CD4-positive, alpha-beta T cell treated with Interleukin-10 for 1 hour (primary cell): ENCODE measurements around the gene ZNF473.

Experiments
- DNase-seq: peaks from one replicate; pipeline ENCODE4 v3.0.0-alpha.2; 2020

ZNF473 gene

DNA sequence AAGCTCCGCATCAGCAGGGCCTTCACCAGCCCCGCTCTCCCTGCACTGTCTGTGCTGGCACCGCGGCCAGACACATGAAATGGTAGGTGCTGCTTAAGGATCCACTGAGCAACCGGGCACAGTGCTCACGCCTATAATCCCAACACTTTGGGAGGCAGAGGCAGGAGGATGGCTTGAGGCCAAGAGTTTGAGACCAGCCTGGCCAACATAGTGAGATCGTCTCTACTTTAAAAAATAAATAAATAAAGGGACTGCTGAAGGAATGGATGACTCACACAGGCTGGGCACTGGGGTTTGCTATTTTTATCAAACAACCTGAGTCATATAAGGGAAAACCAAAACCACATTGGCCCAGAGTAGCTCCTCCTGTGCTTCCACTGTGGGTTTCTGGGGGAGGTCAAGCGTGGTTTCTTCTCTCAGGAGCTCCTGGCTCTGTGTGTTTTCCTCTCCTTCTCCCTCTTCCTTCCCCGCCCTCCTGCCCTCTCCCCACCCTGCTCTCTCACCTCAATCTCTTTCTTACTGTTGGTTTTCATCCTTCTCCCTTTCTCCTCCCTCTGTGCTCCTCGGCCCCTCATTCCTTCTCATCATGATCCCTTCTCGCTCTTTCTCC lies 21.9 kb upstream of the ZNF473 start:
- DNase-seq: peak; percentile 19

GRCh38 chr19:50005428-50005827 lies 20.4 kb upstream of the ZNF473 start:
- no peak for DNase-seq

DNA sequence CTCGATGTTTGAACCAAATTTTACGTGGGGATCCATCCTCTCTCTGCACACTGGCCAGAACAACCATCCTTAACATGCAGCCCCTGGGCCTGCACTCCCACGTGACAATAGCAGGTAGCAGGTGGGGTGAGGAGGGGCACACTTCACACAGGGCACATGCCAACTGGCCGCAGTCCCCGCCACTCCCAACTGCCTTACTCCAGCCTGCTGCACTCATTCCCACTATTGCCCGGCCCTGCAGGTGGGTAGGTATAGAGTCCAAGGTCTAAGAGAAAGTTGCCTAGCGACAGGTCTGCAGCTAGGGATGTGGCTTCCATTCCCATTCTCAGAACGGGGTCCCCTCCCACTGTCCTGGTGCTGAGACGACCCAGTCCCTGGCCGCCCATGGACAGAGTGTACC lies 18.6 kb upstream of the ZNF473 start:
- DNase-seq: no peak

DNA sequence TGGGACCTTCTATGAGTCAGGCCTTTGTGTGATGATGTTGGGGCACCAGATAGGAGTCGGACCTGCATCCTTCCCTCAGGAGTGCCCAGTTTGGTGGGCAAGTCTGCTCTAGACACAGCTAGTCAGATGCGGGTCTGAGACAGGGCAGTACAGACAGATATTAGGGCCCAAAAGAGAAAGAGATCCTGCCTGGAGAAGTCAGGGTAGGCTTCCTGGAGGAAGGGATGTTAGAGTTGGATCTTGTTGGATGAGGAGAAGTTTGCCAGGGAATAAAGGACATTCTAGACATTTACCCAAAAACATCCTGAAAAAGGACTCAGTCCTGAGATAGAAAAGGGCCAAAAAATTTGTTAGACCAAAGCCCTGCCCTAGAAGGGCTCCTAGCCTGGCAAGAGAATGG lies 17.9 kb upstream of the ZNF473 start:
- no peak for DNase-seq

DNA sequence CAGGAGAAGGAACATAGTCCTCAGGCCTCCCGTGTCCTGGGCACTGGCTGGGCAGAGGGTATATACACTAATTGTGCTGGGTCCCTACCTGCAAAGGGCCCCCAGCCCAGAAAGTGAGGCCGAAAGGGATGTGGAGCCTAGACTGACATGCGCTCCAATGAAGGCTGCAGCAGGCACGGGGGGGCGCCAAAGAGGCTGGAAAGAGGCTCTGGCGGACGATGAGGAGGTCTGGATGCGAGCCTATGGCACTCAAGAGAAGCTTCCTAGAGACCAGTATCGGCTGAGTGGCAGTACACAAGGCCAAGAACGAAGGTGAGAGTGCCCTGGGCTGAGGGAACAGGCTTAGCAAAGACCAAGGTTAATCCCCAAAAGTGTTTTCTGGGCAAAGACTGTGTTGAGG lies 17.3 kb upstream of the ZNF473 start:
- DNase-seq: no peak

DNA sequence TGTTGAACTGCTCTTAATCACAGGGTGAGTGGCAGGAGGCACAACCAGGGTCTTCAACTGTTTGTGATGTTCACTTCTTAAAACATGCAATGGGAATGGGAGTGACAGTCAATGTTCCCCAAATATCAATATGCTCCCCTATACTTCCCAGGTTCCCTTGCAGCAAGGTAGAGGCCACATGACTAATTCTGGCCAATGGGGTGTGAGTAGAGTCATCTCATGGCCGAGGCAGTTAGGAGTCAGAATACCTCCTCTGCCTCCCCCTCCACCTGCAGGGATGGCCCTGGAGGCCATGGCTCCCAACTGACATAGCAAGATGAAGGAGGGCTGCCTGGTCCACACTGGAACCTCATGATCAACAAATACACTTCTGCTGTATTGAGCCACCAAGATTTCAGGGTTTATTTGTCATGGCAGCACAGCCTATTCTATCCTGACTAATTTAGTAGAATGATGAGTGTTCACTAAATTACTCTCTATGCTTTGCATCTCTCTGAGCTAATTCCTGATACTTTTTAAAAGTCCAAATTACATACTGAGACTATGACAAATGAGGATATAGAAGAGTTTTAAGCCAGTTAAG lies 9.5 kb upstream of the ZNF473 start:
- DNase-seq: no peak

DNA sequence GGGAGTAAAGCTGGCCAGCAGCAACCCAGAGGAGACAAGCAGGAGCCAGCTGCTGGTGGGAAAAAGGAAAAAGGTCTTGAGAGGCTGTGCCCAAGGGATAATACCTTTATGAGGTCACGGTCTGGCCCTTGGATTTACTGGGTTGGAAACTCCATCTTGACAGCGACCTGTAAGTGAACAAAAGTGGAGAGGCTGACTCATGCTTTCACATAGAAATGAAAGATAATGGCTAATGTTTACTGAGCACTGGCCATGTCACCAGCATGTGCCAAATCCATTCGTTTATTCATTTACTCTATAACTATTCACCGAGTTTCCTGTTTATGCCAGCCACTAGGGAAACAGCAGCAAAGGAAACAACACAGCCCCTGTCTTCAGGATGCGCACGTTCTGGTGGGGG lies 5.3 kb upstream of the ZNF473 start:
- DNase-seq: no peak

- no peak for DNase-seq
Measured at GRCh38 chr19:50022823-50023222, 3.0 kb upstream of the ZNF473 start.

DNA sequence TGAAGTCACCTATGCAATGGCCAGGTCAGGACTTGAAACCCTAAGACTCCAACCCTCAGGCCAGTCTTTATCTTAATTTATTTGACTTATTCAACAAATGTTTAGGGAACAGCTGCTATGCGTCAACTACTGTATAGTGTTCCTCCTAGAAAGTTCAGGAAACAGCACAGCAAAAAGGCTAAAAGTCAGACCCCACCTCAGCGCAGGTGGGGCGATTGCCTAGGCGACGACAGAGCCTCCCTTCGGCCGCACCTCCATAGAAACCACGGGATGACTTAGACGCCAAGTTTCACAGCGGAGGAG lies 1.1 kb upstream of the ZNF473 start:
- no peak for DNase-seq

DNA sequence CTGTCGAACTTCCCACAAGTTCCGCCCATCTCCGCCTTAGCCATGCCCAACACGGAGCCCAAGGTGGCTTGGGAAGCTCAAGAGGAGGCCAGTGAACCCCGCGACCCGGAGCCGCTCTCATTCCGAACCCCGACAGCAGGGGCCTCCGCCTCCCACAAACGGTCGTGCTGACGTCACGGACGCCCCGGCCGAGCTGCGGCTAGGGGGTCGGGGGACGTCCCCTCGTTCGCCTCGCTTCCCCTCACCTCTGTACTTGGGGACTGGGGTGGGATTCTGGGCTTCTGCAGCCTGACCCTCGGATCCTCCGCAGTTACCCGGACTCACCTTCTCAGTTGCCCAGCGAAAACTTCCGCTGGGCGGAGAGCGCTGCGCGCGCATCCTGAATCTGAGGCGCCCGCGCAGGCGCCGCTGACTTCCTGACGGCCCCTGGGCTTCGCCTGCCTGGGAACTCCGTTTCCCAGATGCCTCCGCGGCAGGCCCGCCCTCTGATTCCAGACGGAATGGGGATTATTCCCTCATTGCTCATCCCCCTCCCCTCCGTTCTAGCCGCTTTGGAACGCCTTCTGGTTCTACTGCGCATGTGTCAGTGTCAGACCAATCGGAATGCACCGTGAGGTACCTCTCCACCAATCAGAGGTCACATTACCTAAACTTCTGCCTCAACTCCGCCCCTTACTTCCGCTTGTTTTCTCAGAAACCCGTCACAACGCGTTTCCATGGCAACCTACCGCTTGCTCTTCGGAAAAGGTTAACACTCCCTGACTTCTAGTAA lies 597 bp upstream of the ZNF473 start, which contains the start of gene VRK3:
Gene VRK3, minus strand, starts transcription at position 351 of the 772 bp plus-strand sequence. CDS start 9,210 bp downstream, outside the sequence.
- DNase-seq: peak; percentile 100

GRCh38 chr19:50026550-50026906 lies 723 bp downstream of the ZNF473 start:
- no peak for DNase-seq

DNA sequence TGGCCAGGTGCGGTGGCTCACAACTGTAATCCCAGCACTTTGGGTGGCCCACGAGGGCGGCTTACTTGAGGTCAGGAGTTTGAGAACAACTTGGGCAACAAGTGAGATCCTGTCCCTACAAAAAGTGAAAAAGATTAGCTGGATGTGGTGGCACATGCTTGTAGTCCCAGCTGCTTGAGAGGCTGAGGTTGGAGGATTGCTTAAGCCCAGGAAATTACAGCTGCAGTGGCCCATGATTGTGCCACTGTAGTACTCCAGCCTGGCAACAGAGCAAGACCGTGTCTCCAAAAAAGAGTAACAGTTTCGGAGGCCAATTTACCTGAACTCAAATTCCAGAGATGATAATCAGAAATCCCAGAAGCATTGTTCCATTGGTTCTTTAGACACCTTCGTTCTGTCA lies 4.4 kb downstream of the ZNF473 start:
- no peak for DNase-seq

DNA sequence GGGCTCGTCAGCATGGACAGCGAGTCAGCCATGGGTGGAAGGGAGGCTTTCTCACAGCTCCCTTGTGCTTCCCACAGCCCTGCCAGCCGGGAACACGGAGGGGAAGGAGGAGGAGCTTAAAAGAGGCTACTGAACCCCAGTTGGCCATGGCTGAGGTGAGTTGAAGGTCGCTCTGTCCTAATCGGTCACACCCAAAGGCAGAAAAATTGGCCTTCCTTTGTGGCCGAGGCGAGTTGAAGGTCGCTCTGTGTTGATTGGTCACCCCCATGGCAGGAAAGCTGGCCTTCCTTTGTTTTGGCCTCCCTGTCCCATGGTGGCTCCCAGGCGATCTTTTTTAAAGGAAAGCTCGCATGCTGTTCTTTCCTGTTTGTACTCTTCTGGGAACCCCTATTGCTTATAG lies 5.1 kb downstream of the ZNF473 start:
- no peak for DNase-seq

DNA sequence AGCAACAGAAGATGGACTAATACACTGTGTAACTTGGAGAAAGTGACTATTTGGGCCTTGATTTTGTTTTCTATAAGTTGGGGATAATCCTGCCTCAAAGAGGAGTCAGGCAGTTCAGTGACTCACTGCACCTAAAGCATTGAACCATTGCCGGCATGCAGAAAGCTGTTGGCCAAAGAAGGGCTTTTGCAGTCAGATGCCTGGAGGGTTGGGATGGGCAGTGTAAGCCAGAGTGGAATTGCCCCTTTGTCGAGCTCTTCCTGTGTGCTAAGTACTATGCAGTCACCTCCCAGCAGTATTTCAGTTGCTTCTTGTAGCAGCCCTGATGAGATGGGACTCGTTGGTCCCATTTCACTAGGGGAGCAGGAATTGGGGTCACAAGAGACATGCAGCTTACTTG lies 11.1 kb downstream of the ZNF473 start:
- DNase-seq: no peak

GRCh38 chr19:50039968-50040367 lies 14.2 kb downstream of the ZNF473 start:
- no peak for DNase-seq

DNA sequence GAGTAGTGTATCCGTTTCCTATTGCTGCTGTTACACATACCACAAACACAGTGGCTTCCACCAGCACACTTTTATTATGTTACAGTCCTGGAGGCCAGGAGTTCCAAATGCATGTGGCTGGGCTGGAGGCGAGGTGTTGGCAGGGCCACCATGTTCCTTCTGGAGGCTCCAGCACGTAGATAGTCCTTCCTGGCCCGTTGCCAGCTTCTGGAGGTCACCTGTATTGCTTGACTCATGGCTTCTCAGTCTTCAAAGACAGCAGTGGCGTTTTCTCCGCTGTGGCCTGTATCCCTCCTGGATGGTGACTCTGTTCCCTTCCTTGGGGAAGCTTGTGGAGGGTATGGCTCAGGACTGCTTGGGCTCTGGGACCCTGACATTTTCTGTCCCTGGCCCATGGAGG lies 15.2 kb downstream of the ZNF473 start:
- no peak for DNase-seq

DNA sequence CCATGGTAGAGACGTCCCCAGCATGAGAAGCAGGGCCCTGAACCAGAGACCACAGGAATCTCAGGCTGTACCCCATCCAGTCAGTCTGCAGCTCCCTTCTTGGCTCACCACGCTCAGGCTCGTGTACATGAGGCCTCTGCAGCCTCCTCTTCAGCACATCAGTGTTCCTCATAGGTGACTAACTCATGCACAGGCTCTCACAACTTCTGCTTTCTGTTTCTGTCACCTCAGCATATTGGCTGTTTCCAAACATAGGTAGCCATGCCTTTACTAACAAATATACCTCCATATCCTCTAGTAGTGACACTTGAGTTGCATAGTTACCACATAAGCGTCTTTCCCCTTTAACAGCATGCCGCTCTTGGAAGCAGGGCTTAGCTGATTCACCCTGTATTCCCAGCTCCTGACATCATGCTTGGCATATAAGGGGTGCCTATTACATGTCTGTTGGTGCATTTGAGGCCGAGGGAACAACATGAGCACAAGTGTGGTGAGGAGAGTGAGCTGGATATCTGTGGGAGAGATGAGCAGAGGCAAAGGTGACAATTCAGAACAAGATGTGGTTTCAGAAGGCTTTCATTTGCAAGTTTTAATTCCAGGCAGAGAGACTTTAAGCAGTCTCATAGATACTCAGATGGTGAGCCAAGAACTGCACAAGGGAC lies 16.7 kb downstream of the ZNF473 start:
- no peak for DNase-seq

GRCh38 chr19:50043967-50044366 lies 18.2 kb downstream of the ZNF473 start:
- DNase-seq: no peak

DNA sequence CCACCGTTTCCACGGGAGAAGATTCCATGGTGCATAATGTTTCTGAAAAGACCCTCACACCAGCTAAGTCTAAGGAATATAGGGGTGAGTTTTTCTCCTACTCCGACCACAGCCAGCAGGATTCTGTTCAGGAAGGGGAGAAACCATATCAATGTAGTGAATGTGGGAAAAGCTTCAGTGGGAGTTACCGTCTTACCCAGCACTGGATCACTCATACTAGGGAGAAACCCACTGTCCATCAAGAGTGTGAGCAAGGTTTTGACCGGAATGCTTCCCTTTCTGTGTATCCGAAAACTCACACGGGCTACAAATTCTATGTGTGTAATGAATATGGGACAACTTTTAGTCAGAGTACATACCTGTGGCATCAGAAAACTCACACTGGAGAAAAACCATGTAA lies 19.1 kb downstream of the ZNF473 start:
- no peak for DNase-seq

GRCh38 chr19:50046649-50047503 lies 21.1 kb downstream of the ZNF473 start:
- DNase-seq: peak; percentile 68

DNA sequence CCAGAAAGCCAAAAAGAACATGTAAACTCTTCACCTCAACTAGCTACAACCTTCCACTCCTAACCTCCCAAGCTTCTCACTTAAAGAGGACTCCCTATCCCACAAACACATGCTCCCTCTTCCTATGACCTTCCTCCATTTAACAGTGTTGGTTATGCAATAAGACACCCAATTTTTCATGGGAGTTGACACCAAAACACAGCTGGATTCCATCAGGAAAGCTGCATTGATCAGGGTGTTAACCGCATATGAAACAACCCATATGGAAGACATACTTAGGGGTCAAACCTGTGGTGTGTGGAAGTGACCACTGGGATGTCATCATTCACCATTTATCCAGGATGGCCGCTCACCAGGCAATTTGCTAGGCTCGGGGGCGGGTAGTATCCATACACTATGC lies 21.9 kb downstream of the ZNF473 start:
- no peak for DNase-seq

GRCh38 chr19:50050406-50051227 lies 24.8 kb downstream of the ZNF473 start:
- DNase-seq: peak; percentile 91
